K562 (cell line): Measurements from ENCODE around the gene ARHGAP22. TPM values are rescaled to one million over a fixed set of nuclear protein-coding genes. Genes with fewer than 3 reads are reported as not detected.

Experiments used
- CEBPG ChIP-seq, 3 experiments: fragments of 200-800 bp in 1 of 3; sonication (Bioruptor generic) in 1 of 3; sonication (generic) in 1 of 3; formaldehyde crosslinking in 1 of 3; IDR thresholded peaks in 2 of 3; conservative IDR thresholded peaks in 1 of 3; 2 replicates each; pipeline versions ENCODE4 v1.6.1 to v1.8.0; 2016 to 2022; ENCODE audit warnings: missing compliant biosample characterization in 2 of 3, missing genetic modification characterization in 2 of 3, mild to moderate bottlenecking in 1 of 3, missing genetic modification reagents in 1 of 3
- EGR1 ChIP-seq: fragments of 450-650 bp; conservative IDR thresholded peaks from 2 replicates; pipeline ENCODE4 v1.6.1; 2017; ENCODE audit warnings: mild to moderate bottlenecking
- EP300 ChIP-seq: IDR thresholded peaks from 2 replicates; pipeline ENCODE4 v1.6.1; 2012; ENCODE audit warnings: low read length, improper control_type of control experiment
- ESRRB ChIP-seq: fragments of 250-450 bp; sonication (Bioruptor Pico); IDR thresholded peaks from 2 replicates; pipeline ENCODE4 v1.5.0; 2020; ENCODE audit warnings: mild to moderate bottlenecking, moderate library complexity, borderline replicate concordance
- ETV6 ChIP-seq, 3 experiments: fragments of 150-350 bp in 1 of 3; sonication (generic) in 1 of 3; formaldehyde crosslinking in 1 of 3; IDR thresholded peaks; 2 replicates each; pipeline versions ENCODE4 v1.6.1 to v1.8.0; 2014 to 2022; ENCODE audit warnings: borderline replicate concordance in 2 of 3, low read depth in 2 of 3, antibody characterized with exemption in 1 of 3, low read length in 1 of 3, mild to moderate bottlenecking in 1 of 3, missing genetic modification reagents in 1 of 3
- FOXA1 ChIP-seq: fragments of 450-650 bp; IDR thresholded peaks from 2 replicates; pipeline ENCODE4 v1.6.1; 2016; ENCODE audit warnings: mild to moderate bottlenecking, borderline replicate concordance
- KAT8 ChIP-seq: fragments of 450-650 bp; IDR thresholded peaks from 2 replicates; pipeline ENCODE4 v1.6.1; 2016; ENCODE audit warnings: low read depth, mild to moderate bottlenecking
- LCOR ChIP-seq: sonication (generic); formaldehyde crosslinking; IDR thresholded peaks from 2 replicates; pipeline ENCODE4 v1.8.0; 2022; ENCODE audit warnings: mild to moderate bottlenecking, missing genetic modification reagents
- SNIP1 ChIP-seq: fragments of 450-650 bp; IDR thresholded peaks from 2 replicates; pipeline ENCODE4 v1.7.1; 2017; ENCODE audit warnings: low read depth, mild to moderate bottlenecking
- TAF15 ChIP-seq: fragments of 200-400 bp; formaldehyde crosslinking; IDR thresholded peaks from 2 replicates; pipeline ENCODE4 v1.6.1; 2017; ENCODE audit warnings: mild to moderate bottlenecking, low read depth, low read length, moderate library complexity
- TAF7 ChIP-seq: fragments of 450-650 bp; IDR thresholded peaks from 2 replicates; pipeline ENCODE4 v1.6.1; 2016; ENCODE audit warnings: missing genetic modification characterization, missing compliant biosample characterization
- XRCC4 ChIP-seq: IDR thresholded peaks from one replicate; pipeline ENCODE4 v1.6.1; 2011; ENCODE audit not compliant: insufficient read depth, insufficient read length; ENCODE audit errors: extremely low read depth
- ZBTB1 ChIP-seq: sonication (generic); formaldehyde crosslinking; IDR thresholded peaks from 2 replicates; pipeline ENCODE4 v1.8.1; 2023; ENCODE audit warnings: missing genetic modification reagents, low read depth, mild to moderate bottlenecking, borderline replicate concordance
- ZNF174 ChIP-seq: fragments of 250-450 bp; sonication (Bioruptor Pico); IDR thresholded peaks from 2 replicates; pipeline ENCODE4 v1.4.0; 2020; ENCODE audit warnings: mild to moderate bottlenecking
- ZNF212 ChIP-seq: fragments of 450-650 bp; formaldehyde crosslinking; IDR thresholded peaks from 2 replicates; pipeline ENCODE4 v1.4.0; 2020; ENCODE audit warnings: mild to moderate bottlenecking
- ZNF77 ChIP-seq: fragments of 250-450 bp; sonication (Bioruptor Pico); IDR thresholded peaks from 2 replicates; pipeline ENCODE4 v1.5.0; 2020
- ZNF785 ChIP-seq: fragments of 250-450 bp; sonication (Bioruptor Pico); IDR thresholded peaks from 2 replicates; pipeline ENCODE4 v1.4.0; 2020; ENCODE audit warnings: mild to moderate bottlenecking
- polyA plus RNA-seq, 8 experiments: library from polyadenylated mRNA; depleted of rRNA in 4 of 8; stranded (reverse) in 5 of 8; unstranded in 3 of 8; fragments of >200 nt; fragmentation: Nextera tagmentation in 2 of 8; fragmentation: Illumina TruSeq in 1 of 8; extraction: Ambion mirVana in 2 of 8; extraction: Trizol in 1 of 8; gene quantifications; 2 replicates each; pipeline versions ENCODE4 v1.2.1 to v1.2.3, GENCODE V29; 2011 to 2014; ENCODE audit warnings: inconsistent platforms in 1 of 8, missing spikeins in 1 of 8
- total RNA-seq, 7 experiments: library from RNA; depleted of rRNA in 6 of 7; stranded (reverse); fragments of >200 nt in 6 of 7; fragmentation: Illumina TruSeq in 2 of 7; extraction: Trizol in 2 of 7; gene quantifications; 2 replicates each; pipeline versions ENCODE4 v1.2.1 to v1.2.3, GENCODE V29; 2011 to 2021; ENCODE audit warnings: low replicate concordance in 1 of 7
- TF ChIP-seq, protein P1 (sequence below): fragments of 250-450 bp; sonication (Bioruptor Pico); IDR thresholded peaks from 2 replicates; pipeline ENCODE4 v1.4.0; 2020; ENCODE audit warnings: mild to moderate bottlenecking, moderate library complexity
- TF ChIP-seq, protein P2 (sequence below): fragments of 450-650 bp; conservative IDR thresholded peaks from 2 replicates; pipeline ENCODE4 v1.6.1; 2016; ENCODE audit warnings: missing genetic modification characterization, low read depth, mild to moderate bottlenecking, missing compliant biosample characterization, moderate library complexity
- TF ChIP-seq, protein P3 (sequence below): fragments of 450-650 bp; IDR thresholded peaks from 2 replicates; pipeline ENCODE4 v1.6.1; 2014; ENCODE audit warnings: low read depth, mild to moderate bottlenecking, moderate library complexity, borderline replicate concordance

ARHGAP22 gene
- total and polyA plus RNA-seq, 9 of the 15 experiments (the other 6 are each of a cell fraction or from before 2014, with no cell fraction given), result 1.3 to 28.1 (median 12.7) TPM

DNA sequence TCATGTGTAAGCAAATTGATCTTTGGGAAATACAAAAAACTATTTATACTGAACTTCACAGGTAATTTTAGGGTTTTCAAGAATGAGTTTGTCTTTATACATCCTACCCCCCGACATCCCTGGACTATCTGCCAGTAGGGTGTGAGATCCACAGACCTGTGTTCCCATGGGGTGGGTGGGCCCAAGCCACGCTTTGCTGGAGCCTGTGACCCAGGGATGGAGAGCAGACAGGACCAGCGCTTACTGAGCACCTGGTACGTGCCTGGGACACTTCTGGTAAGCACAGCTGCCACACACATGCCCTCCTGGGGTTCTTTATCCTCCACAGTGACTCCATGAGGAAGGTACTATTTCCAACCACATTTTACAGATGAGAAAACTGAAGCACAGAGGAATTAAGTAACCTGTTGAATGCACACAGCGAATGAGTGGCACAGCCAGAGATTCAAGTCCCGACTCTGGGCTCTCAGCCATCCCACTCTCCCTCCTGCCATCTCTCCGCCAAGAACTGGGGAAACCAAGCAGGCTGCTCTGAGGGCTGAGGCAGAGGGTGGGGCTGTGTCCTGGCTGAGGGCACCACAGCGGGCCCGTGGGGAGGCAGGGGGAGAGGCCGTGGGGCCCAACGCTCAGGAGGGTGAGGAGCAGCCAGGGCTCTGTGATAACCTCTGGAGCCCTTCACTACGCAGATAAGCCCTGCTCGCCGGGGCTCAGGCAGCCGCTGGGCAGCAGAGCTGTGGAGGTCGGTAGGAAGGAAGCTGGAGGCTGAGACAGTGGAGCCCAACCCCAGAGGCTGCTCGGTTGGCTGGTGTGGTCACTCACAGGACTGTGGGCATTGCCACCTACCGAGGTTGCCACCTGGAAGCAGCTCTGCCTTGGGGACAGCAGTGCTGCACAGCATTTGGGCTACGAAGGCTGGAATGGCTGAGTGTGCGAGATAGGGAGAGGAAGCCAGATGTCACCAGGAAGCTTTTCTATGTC, 124.2 kb downstream of the ARHGAP22 start (continued):
- TF ChIP-seq, protein P1, sequence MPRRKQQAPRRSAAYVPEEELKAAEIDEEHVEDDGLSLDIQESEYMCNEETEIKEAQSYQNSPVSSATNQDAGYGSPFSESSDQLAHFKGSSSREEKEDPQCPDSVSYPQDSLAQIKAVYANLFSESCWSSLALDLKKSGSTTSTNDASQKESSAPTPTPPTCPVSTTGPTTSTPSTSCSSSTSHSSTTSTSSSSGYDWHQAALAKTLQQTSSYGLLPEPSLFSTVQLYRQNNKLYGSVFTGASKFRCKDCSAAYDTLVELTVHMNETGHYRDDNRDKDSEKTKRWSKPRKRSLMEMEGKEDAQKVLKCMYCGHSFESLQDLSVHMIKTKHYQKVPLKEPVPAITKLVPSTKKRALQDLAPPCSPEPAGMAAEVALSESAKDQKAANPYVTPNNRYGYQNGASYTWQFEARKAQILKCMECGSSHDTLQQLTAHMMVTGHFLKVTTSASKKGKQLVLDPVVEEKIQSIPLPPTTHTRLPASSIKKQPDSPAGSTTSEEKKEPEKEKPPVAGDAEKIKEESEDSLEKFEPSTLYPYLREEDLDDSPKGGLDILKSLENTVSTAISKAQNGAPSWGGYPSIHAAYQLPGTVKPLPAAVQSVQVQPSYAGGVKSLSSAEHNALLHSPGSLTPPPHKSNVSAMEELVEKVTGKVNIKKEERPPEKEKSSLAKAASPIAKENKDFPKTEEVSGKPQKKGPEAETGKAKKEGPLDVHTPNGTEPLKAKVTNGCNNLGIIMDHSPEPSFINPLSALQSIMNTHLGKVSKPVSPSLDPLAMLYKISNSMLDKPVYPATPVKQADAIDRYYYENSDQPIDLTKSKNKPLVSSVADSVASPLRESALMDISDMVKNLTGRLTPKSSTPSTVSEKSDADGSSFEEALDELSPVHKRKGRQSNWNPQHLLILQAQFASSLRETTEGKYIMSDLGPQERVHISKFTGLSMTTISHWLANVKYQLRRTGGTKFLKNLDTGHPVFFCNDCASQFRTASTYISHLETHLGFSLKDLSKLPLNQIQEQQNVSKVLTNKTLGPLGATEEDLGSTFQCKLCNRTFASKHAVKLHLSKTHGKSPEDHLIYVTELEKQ (CRISPR knock-in tag), result no peak; the same call in 1 of the 2 replicates
- no peak for TF ChIP-seq XRCC4
- TF ChIP-seq EP300, result peak; percentile 53; the same call in 1 of the 2 replicates
- no peak for TF ChIP-seq ESRRB (CRISPR knock-in tag)
- 0 out of 2 replicates have a peak, but pooled peaks have one; percentile 11 for TF ChIP-seq ZNF174 (CRISPR knock-in tag)
- TF ChIP-seq ETV6 (IDR thresholded peaks at IDR 0.05; ENCODE audit: borderline replicate concordance in 1 of 2, low read depth in 2 of 2, low read length in 1 of 2), result no peak
- TF ChIP-seq ETV6 (CRISPR knock-in tag; IDR thresholded peaks at IDR 0.05; ENCODE audit: borderline replicate concordance), result no peak
- TF ChIP-seq SNIP1, result no peak
- TF ChIP-seq, protein P2, sequence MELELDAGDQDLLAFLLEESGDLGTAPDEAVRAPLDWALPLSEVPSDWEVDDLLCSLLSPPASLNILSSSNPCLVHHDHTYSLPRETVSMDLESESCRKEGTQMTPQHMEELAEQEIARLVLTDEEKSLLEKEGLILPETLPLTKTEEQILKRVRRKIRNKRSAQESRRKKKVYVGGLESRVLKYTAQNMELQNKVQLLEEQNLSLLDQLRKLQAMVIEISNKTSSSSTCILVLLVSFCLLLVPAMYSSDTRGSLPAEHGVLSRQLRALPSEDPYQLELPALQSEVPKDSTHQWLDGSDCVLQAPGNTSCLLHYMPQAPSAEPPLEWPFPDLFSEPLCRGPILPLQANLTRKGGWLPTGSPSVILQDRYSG (tag), result peak; percentile 81; the same call in 1 of the 2 replicates
- TF ChIP-seq, protein P3, sequence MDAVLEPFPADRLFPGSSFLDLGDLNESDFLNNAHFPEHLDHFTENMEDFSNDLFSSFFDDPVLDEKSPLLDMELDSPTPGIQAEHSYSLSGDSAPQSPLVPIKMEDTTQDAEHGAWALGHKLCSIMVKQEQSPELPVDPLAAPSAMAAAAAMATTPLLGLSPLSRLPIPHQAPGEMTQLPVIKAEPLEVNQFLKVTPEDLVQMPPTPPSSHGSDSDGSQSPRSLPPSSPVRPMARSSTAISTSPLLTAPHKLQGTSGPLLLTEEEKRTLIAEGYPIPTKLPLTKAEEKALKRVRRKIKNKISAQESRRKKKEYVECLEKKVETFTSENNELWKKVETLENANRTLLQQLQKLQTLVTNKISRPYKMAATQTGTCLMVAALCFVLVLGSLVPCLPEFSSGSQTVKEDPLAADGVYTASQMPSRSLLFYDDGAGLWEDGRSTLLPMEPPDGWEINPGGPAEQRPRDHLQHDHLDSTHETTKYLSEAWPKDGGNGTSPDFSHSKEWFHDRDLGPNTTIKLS, result no peak
- TF ChIP-seq FOXA1, result no peak
- no peak for TF ChIP-seq TAF15
- TF ChIP-seq EGR1, result no peak
- TF ChIP-seq ZNF77, result no peak
- TF ChIP-seq CEBPG (CRISPR knock-in tag; IDR thresholded peaks at IDR 0.05), result no peak
- TF ChIP-seq CEBPG (tag; conservative IDR thresholded peaks at IDR 0.05 in 1 of 2, IDR thresholded peaks at IDR 0.05 in 1 of 2), result no peak
- TF ChIP-seq LCOR (CRISPR knock-in tag), result no peak
- no peak for TF ChIP-seq KAT8
- TF ChIP-seq ZNF785 (CRISPR knock-in tag), result no peak
- TF ChIP-seq TAF7 (tag), result no peak
- TF ChIP-seq ZNF212, result no peak
- no peak for TF ChIP-seq ZBTB1 (CRISPR knock-in tag)
